ENCODE measurements around the gene SLC22A17. TPM values are rescaled to one million over a fixed set of nuclear protein-coding genes. Genes with fewer than 3 reads are reported as not detected.

SLC22A17 gene
- total and polyA plus RNA-seq, 2 of the 13 experiments (the other 11 are each of a cell fraction or from before 2014, with no cell fraction given) = 0.95 to 1.1 TPM

DNA sequence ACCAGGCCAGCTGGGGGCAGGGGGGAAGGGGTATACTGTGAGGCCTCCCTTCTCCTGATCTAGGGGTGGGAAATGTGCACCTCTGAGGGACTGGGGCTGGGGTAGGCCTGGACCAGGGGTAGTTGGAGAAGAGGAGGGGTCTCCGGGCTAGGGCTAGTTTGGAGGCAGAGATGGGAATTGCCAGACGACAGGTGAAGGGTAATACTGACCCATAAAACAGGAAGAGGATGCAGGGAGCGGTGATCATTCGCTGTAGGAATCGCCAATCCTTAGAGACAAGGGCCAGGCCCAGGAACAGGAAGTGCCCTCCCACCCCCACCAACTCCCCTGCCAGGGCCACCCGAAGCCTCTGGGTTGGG, 4.4 kb downstream of the SLC22A17 start:
- Histone ChIP-seq H3K4me2 (ENCODE audit: low read depth, low read length) (no peak overlapping the region), H3K9me3 (ENCODE audit: low read length) (no peaks in the 10 kb centered on the region), H4K20me1 (ENCODE audit: insufficient read depth, low read length) (no peaks in the 10 kb centered on the region), H3K4me3 (replicated peaks in 1 of 3; ENCODE audit: insufficient read depth in 1 of 3, low read depth in 2 of 3, low read length in 3 of 3) (no peak overlapping the region), H3K4me1 (ENCODE audit: insufficient read depth, low read length) (no peaks in the 10 kb centered on the region), H3K27ac (ENCODE audit: extremely low read length, insufficient read depth, low read length) (no peak overlapping the region), H3K27me3 (ENCODE audit: control insufficient read depth in 1 of 2, insufficient read depth in 2 of 2, low read length in 2 of 2) (peaks cover 17 to 84% of the 10 kb centered on the region in 2 experiments), H3K79me2 (ENCODE audit: insufficient read depth, low read length) (no peaks in the 10 kb centered on the region), H3K36me3 (replicated peaks in 1 of 2; ENCODE audit: control insufficient read depth in 1 of 2, insufficient read depth in 2 of 2, low read length in 2 of 2) (no peaks in the 10 kb centered on the region), H2AFZ (ENCODE audit: low read length) (no peak overlapping the region), H3K9ac (ENCODE audit: insufficient read depth, low read depth, low read length) (no peak overlapping the region)
- ATAC-seq (no peak), FAIRE-seq (no peak), DNase-seq (ENCODE audit: low spot score) (no peak)
- in situ Hi-C loops (cut with HindIII; ENCODE audit: extremely low pct_ligation_motif_present, low pct_unique_long_range_greater_than_20kb) = no loop called here
- CTCF ChIA-PET (ENCODE audit: low intra/inter-chr PET ratio, low total read pairs) = no interaction called here
- TF ChIP-seq ATF1 (CRISPR knock-in tag; IDR thresholded peaks at IDR 0.05) (no peak), ELF3 (CRISPR knock-in tag; IDR thresholded peaks at IDR 0.05) (no peak)
- TF ChIP-seq, protein P1, sequence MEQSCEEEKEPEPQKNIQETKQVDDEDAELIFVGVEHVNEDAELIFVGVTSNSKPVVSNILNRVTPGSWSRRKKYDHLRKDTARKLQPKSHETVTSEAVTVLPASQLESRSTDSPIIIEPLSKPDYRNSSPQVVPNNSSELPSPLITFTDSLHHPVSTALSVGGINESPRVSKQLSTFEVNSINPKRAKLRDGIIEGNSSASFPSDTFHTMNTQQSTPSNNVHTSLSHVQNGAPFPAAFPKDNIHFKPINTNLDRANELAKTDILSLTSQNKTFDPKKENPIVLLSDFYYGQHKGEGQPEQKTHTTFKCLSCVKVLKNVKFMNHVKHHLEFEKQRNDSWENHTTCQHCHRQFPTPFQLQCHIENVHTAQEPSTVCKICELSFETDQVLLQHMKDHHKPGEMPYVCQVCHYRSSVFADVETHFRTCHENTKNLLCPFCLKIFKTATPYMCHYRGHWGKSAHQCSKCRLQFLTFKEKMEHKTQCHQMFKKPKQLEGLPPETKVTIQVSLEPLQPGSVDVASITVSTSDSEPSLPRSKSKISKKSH (CRISPR knock-in tag; IDR thresholded peaks at IDR 0.05; ENCODE audit: borderline replicate concordance) = peak; percentile 6; the same call in 1 of the 2 replicates
- intact Hi-C loops (cut with micrococcal nuclease; ENCODE audit: unreplicated experiment) = no loop called here
- POLR2A ChIA-PET = no interaction called here
- no TSS peak for BruUV-seq (replicated peaks)
- WGBS (ENCODE audit: low lambda C conversion rate) = 52% methylated on average over 6 of the region's 6 CpGs

DNA sequence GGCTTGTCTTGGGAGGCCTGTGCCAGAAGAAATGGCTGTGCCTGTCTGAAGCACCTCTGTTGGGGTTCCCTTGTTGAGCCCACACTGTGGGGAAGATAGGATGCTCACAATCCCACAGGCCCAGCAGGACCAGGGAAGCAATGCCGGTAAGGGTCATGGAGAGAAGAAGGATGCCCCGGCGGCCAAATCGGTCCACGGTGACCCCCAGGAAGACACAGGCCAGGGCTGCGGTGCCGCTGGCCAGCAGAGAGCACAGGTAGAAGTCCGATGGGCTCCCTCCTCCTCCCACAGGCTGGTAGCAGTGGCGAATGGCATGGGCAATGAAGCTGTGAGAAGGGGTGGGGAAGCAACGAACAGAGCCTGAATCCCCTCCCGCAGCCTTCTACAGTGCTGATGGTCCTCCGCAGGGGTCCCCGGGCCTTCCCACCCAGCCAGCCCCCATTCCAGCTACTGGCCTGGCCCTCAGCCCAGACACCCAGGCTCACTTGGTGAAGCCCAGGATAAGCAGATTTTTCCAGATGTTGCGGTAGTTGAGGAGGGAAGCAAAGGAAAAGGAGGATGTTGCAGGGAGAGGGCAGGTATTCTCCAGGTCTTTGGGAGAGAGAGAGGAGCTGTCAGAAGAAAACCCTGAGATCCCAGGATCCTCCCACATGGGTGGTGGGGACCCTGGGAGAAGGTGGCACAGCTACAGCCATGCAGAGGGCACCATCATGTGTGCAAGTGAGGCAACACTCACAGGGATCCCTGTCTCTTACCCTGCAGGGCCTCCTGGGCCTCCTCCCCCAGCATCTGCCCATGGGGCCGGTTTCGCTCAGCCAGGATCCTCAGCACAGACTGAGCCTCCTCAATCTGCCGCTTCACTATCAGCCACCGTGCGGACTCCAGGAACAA, 5.0 kb downstream of the SLC22A17 start:
- Histone ChIP-seq H3K36me3 (replicated peaks in 1 of 2; ENCODE audit: control insufficient read depth in 1 of 2, insufficient read depth in 2 of 2, low read length in 2 of 2) (no peaks in the 10 kb centered on the region), H3K79me2 (ENCODE audit: insufficient read depth, low read length) (no peaks in the 10 kb centered on the region), H3K4me3 (replicated peaks in 1 of 3; ENCODE audit: insufficient read depth in 1 of 3, low read depth in 2 of 3, low read length in 3 of 3) (no peak overlapping the region), H3K4me2 (ENCODE audit: low read depth, low read length) (no peak overlapping the region), H3K4me1 (ENCODE audit: insufficient read depth, low read length) (no peaks in the 10 kb centered on the region), H2AFZ (ENCODE audit: low read length) (no peak overlapping the region), H4K20me1 (ENCODE audit: insufficient read depth, low read length) (no peaks in the 10 kb centered on the region), H3K9me3 (ENCODE audit: low read length) (no peaks in the 10 kb centered on the region), H3K27ac (ENCODE audit: extremely low read length, insufficient read depth, low read length) (no peak overlapping the region), H3K9ac (ENCODE audit: insufficient read depth, low read depth, low read length) (no peak overlapping the region), H3K27me3 (ENCODE audit: control insufficient read depth in 1 of 2, insufficient read depth in 2 of 2, low read length in 2 of 2) (peaks cover 13 to 78% of the 10 kb centered on the region in 2 experiments)
- ChIA-PET POLR2A (no interaction called here), CTCF (ENCODE audit: low intra/inter-chr PET ratio, low total read pairs) (no interaction called here)
- no TSS peak for BruUV-seq (replicated peaks)
- TF ChIP-seq, protein P2, sequence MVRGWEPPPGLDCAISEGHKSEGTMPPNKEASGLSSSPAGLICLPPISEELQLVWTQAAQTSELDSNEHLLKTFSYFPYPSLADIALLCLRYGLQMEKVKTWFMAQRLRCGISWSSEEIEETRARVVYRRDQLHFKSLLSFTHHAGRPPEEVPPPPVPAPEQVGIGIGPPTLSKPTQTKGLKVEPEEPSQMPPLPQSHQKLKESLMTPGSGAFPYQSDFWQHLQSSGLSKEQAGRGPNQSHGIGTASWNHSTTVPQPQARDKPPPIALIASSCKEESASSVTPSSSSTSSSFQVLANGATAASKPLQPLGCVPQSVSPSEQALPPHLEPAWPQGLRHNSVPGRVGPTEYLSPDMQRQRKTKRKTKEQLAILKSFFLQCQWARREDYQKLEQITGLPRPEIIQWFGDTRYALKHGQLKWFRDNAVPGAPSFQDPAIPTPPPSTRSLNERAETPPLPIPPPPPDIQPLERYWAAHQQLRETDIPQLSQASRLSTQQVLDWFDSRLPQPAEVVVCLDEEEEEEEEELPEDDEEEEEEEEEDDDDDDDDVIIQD (CRISPR knock-in tag; IDR thresholded peaks at IDR 0.05; ENCODE audit: low read depth) = no peak
- TF ChIP-seq ZNF207 (IDR thresholded peaks at IDR 0.05; ENCODE audit: borderline replicate concordance) (no peak), ZNF792 (CRISPR knock-in tag; IDR thresholded peaks at IDR 0.05) (no peak), ARHGAP35 (CRISPR knock-in tag; IDR thresholded peaks at IDR 0.05; ENCODE audit: borderline replicate concordance) (no peak), ZNF607 (CRISPR knock-in tag; IDR thresholded peaks at IDR 0.05; ENCODE audit: borderline replicate concordance) (no peak)
- TF ChIP-seq, protein P1 (CRISPR knock-in tag; IDR thresholded peaks at IDR 0.05; ENCODE audit: borderline replicate concordance) = peak; percentile 14; the same call in 1 of the 2 replicates
- TF ChIP-seq, protein P3, sequence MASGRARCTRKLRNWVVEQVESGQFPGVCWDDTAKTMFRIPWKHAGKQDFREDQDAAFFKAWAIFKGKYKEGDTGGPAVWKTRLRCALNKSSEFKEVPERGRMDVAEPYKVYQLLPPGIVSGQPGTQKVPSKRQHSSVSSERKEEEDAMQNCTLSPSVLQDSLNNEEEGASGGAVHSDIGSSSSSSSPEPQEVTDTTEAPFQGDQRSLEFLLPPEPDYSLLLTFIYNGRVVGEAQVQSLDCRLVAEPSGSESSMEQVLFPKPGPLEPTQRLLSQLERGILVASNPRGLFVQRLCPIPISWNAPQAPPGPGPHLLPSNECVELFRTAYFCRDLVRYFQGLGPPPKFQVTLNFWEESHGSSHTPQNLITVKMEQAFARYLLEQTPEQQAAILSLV (CRISPR knock-in tag; IDR thresholded peaks at IDR 0.05; ENCODE audit: borderline replicate concordance) = no peak
- no peak for FAIRE-seq
- no peak for ATAC-seq
- in situ Hi-C loops (cut with HindIII; ENCODE audit: extremely low pct_ligation_motif_present, low pct_unique_long_range_greater_than_20kb) (no loop called here), intact Hi-C loops (cut with micrococcal nuclease; ENCODE audit: unreplicated experiment) (no loop called here)
- DNase-seq (ENCODE audit: low spot score) = no peak
- 58% methylated on average over 19 of the region's 19 CpGs for WGBS (ENCODE audit: low lambda C conversion rate)
